BLaER1 treated with 17β-estradiol and CSF1 and Interleukin-3, amounts not matched to agents 10 nM and 100 nM (cell line): ENCODE data around the gene SENP7.
"Not testable (repeated sequence)": the region's sequence is repeated elsewhere in the genome, so short reads cannot be mapped to it uniquely, and the experiment has no call there.

ENCODE experiments used
- H3K27ac ChIP-seq, 11 experiments: shearing (Covaris generic); formaldehyde crosslinking; 2 replicates each; pipeline ENCODE4 v1.8.1; 2022
- H3K27me3 ChIP-seq, 11 experiments: shearing (Covaris generic); formaldehyde crosslinking; 2 replicates each; pipeline ENCODE4 v1.8.1; 2022
- H3K36me3 ChIP-seq, 11 experiments: shearing (Covaris generic); formaldehyde crosslinking; 2 replicates each; pipeline ENCODE4 v1.8.1; 2022
- H3K4me1 ChIP-seq, 10 experiments: shearing (Covaris generic); formaldehyde crosslinking; 2 replicates each; pipeline ENCODE4 v1.8.1; 2022
- H3K4me2 ChIP-seq, 11 experiments: shearing (Covaris generic); formaldehyde crosslinking; 2 replicates each; pipeline ENCODE4 v1.8.1; 2022
- H3K4me3 ChIP-seq, 10 experiments: shearing (Covaris generic); formaldehyde crosslinking; 2 replicates each; pipeline ENCODE4 v1.8.1; 2022
- H3K9ac ChIP-seq, 11 experiments: shearing (Covaris generic); formaldehyde crosslinking; 2 replicates each; pipeline ENCODE4 v1.8.1; 2022
- H3K9me3 ChIP-seq, 11 experiments: shearing (Covaris generic); formaldehyde crosslinking; replicated peaks in 1 of 11; 2 replicates each; pipeline ENCODE4 v1.8.1; 2022
- H4K20me1 ChIP-seq, 11 experiments: shearing (Covaris generic); formaldehyde crosslinking; 2 replicates each; pipeline ENCODE4 v1.8.1; 2022
- Cebpa-rat ChIP-seq, 11 experiments: shearing (Covaris generic); IDR thresholded peaks; 2 replicates each; pipeline ENCODE4 v1.8.1; 2022

SENP7 gene

GRCh38 chr3:101509811-101510210 is 3.2 kb downstream of the SENP7 start:
- Histone ChIP-seq H3K36me3 (peaks cover 2 to 28% (median 16%) of the 10 kb centered on the region in 11 experiments; a peak in 17 of 22 replicates), H3K4me3 (no peak overlapping the region), H3K4me2 (no peak overlapping the region), H4K20me1 (peaks cover 0 to 14% (median 0%) of the 10 kb centered on the region in 11 experiments; a peak in 4 of 22 replicates), H3K27me3 (no peaks in the 10 kb centered on the region), H3K4me1 (peaks cover 8 to 27% (median 24%) of the 10 kb centered on the region in 10 experiments), H3K9me3 (no peaks in the 10 kb centered on the region), H3K9ac (no peak overlapping the region), H3K27ac (no peak overlapping the region)
- TF ChIP-seq Cebpa-rat (IDR thresholded peaks at IDR 0.05) = no peak

GRCh38 chr3:101509281-101509680 is 3.7 kb downstream of the SENP7 start:
- TF ChIP-seq Cebpa-rat (IDR thresholded peaks at IDR 0.05) = no peak
- peaks cover 0 to 15% (median 0%) of the 10 kb centered on the region in 11 experiments; a peak in 4 of 22 replicates for H4K20me1 ChIP-seq
- H3K4me2 ChIP-seq = no peak overlapping the region
- H3K4me1 ChIP-seq = peaks cover 8 to 27% (median 24%) of the 10 kb centered on the region in 10 experiments
- no peak overlapping the region for H3K9ac ChIP-seq
- H3K27me3 ChIP-seq = no peaks in the 10 kb centered on the region
- H3K27ac ChIP-seq = no peak overlapping the region
- H3K4me3 ChIP-seq = no peak overlapping the region
- no peaks in the 10 kb centered on the region for H3K9me3 ChIP-seq
- peaks cover 5 to 32% (median 19%) of the 10 kb centered on the region in 11 experiments; a peak in 17 of 22 replicates for H3K36me3 ChIP-seq

GRCh38 chr3:101501783-101502182 is 11.2 kb downstream of the SENP7 start:
- Histone ChIP-seq H3K9me3 (peaks cover 0 to 10% (median 0%) of the 10 kb centered on the region in 11 experiments; a peak in 3 of 22 replicates), H3K27me3 (no peaks in the 10 kb centered on the region), H3K4me2 (no peak overlapping the region), H3K4me3 (no peak overlapping the region), H4K20me1 (peaks cover 0 to 36% (median 0%) of the 10 kb centered on the region in 11 experiments; a peak in 8 of 22 replicates), H3K36me3 (peaks cover 21 to 84% (median 45%) of the 10 kb centered on the region in 11 experiments; a peak in 21 of 22 replicates), H3K9ac (no peak overlapping the region), H3K27ac (no peak overlapping the region), H3K4me1 (no peaks in the 10 kb centered on the region)
- no peak for TF ChIP-seq Cebpa-rat (IDR thresholded peaks at IDR 0.05)

- Histone ChIP-seq H3K4me1 (no peaks in the 10 kb centered on the region), H3K4me2 (no peak overlapping the region), H3K9me3 (peaks cover 0 to 10% (median 0%) of the 10 kb centered on the region in 11 experiments; a peak in 3 of 22 replicates), H4K20me1 (peaks cover 0 to 41% (median 7%) of the 10 kb centered on the region in 11 experiments; a peak in 9 of 22 replicates), H3K4me3 (no peak overlapping the region), H3K36me3 (peaks cover 28 to 88% (median 50%) of the 10 kb centered on the region in 11 experiments), H3K27me3 (no peaks in the 10 kb centered on the region), H3K27ac (no peak overlapping the region), H3K9ac (no peak overlapping the region)
- TF ChIP-seq Cebpa-rat (IDR thresholded peaks at IDR 0.05) = no peak
These were observed 12.8 kb downstream of the SENP7 start for GRCh38 chr3:101500208-101500607.

- Histone ChIP-seq H3K27me3 (no peaks in the 10 kb centered on the region), H3K4me1 (no peaks in the 10 kb centered on the region), H3K9me3 (peaks cover 0 to 13% (median 3%) of the 10 kb centered on the region in 11 experiments; a peak in 9 of 22 replicates), H4K20me1 (peaks cover 0 to 45% (median 3%) of the 10 kb centered on the region in 11 experiments; a peak in 8 of 22 replicates), H3K27ac (no peak overlapping the region), H3K4me2 (no peak overlapping the region), H3K4me3 (no peak overlapping the region), H3K36me3 (peaks cover 26 to 76% (median 50%) of the 10 kb centered on the region in 11 experiments), H3K9ac (no peak overlapping the region)
- no peak for TF ChIP-seq Cebpa-rat (IDR thresholded peaks at IDR 0.05)
These were observed 15.2 kb downstream of the SENP7 start for GRCh38 chr3:101497803-101498202.

- no peak for TF ChIP-seq Cebpa-rat (IDR thresholded peaks at IDR 0.05)
- Histone ChIP-seq H3K4me3 (no peak overlapping the region), H3K36me3 (peaks cover 48 to 82% (median 65%) of the 10 kb centered on the region in 11 experiments), H3K4me1 (no peaks in the 10 kb centered on the region), H4K20me1 (peaks cover 0 to 37% (median 3%) of the 10 kb centered on the region in 11 experiments; a peak in 6 of 22 replicates), H3K9me3 (peaks cover 7 to 20% (median 14%) of the 10 kb centered on the region in 11 experiments; a peak in 14 of 22 replicates), H3K4me2 (no peak overlapping the region), H3K27ac (no peak overlapping the region), H3K27me3 (no peaks in the 10 kb centered on the region), H3K9ac (no peak overlapping the region)
These were observed 17.5 kb downstream of the SENP7 start for GRCh38 chr3:101495552-101495951.

- H3K27me3 ChIP-seq = no peaks in the 10 kb centered on the region
- no peak overlapping the region for H3K4me3 ChIP-seq
- TF ChIP-seq Cebpa-rat (IDR thresholded peaks at IDR 0.05) = no peak
- no peak overlapping the region for H3K27ac ChIP-seq
- H3K4me2 ChIP-seq = no peak overlapping the region
- no peak overlapping the region for H3K9ac ChIP-seq
- H3K9me3 ChIP-seq = peaks cover 0 to 36% (median 17%) of the 10 kb centered on the region in 11 experiments; a peak in 13 of 22 replicates
- peaks cover 0 to 14% (median 0%) of the 10 kb centered on the region in 10 experiments; a peak in 4 of 20 replicates for H3K4me1 ChIP-seq
- H3K36me3 ChIP-seq = peaks cover 37 to 84% (median 50%) of the 10 kb centered on the region in 11 experiments
- H4K20me1 ChIP-seq = peaks cover 0 to 23% (median 0%) of the 10 kb centered on the region in 11 experiments; a peak in 3 of 22 replicates
These were observed 28.0 kb downstream of the SENP7 start for GRCh38 chr3:101484805-101485620.

GRCh38 chr3:101478980-101479379 is 34.0 kb downstream of the SENP7 start:
- no peaks in the 10 kb centered on the region for H3K27me3 ChIP-seq
- H3K27ac ChIP-seq = no peak overlapping the region
- no peak for TF ChIP-seq Cebpa-rat (IDR thresholded peaks at IDR 0.05)
- H3K4me1 ChIP-seq = peaks cover 5 to 36% (median 8%) of the 10 kb centered on the region in 10 experiments; a peak in 19 of 20 replicates
- H3K4me3 ChIP-seq = no peak overlapping the region
- H3K9ac ChIP-seq = no peak overlapping the region
- H3K4me2 ChIP-seq = peak overlapping the region in 10 of 11 experiments; percentile 18 to 83 (median 47); a peak in 17 of 22 replicates
- H4K20me1 ChIP-seq = peaks cover 0 to 24% (median 0%) of the 10 kb centered on the region in 11 experiments; a peak in 2 of 22 replicates
- peaks cover 27 to 66% (median 44%) of the 10 kb centered on the region in 11 experiments for H3K36me3 ChIP-seq
- H3K9me3 ChIP-seq = peaks cover 7 to 40% (median 25%) of the 10 kb centered on the region in 11 experiments; a peak in 20 of 22 replicates

GRCh38 chr3:101474841-101475552 is 38.0 kb downstream of the SENP7 start:
- H3K9ac ChIP-seq, H3K4me3 ChIP-seq, H3K27me3 ChIP-seq, H3K4me2 ChIP-seq, H3K27ac ChIP-seq: not testable (repeated sequence)
- Histone ChIP-seq H4K20me1 (peaks cover 0 to 15% (median 0%) of the 10 kb centered on the region in 11 experiments; a peak in 2 of 22 replicates), H3K9me3 (peaks cover 10 to 41% (median 21%) of the 10 kb centered on the region in 11 experiments; a peak in 19 of 22 replicates), H3K36me3 (peaks cover 16 to 52% (median 34%) of the 10 kb centered on the region in 11 experiments; a peak in 21 of 22 replicates), H3K4me1 (peaks cover 5 to 21% (median 8%) of the 10 kb centered on the region in 10 experiments; a peak in 19 of 20 replicates)

- H3K4me3 ChIP-seq, H3K4me1 ChIP-seq, H3K27me3 ChIP-seq, H3K9ac ChIP-seq, H3K27ac ChIP-seq, H3K4me2 ChIP-seq: not testable (repeated sequence)
- Histone ChIP-seq H4K20me1 (peaks cover 0 to 13% (median 4%) of the 10 kb centered on the region in 11 experiments; a peak in 7 of 22 replicates), H3K36me3 (peaks cover 0 to 35% (median 11%) of the 10 kb centered on the region in 11 experiments; a peak in 11 of 22 replicates), H3K9me3 (peaks cover 0 to 28% (median 7%) of the 10 kb centered on the region in 11 experiments; a peak in 12 of 22 replicates)
These were observed 44.3 kb downstream of the SENP7 start for GRCh38 chr3:101468676-101469075.

- not testable (repeated sequence) for H3K9ac ChIP-seq
These were observed 45.7 kb downstream of the SENP7 start for GRCh38 chr3:101467310-101467663.

More at GRCh38 chr3:101467310-101467663, 45.7 kb downstream of the SENP7 start:
- not testable (repeated sequence) for H3K27ac ChIP-seq, H3K27me3 ChIP-seq, H3K4me3 ChIP-seq, H3K4me1 ChIP-seq, H3K4me2 ChIP-seq
- Histone ChIP-seq H3K9me3 (peaks cover 0 to 22% (median 5%) of the 10 kb centered on the region in 11 experiments; a peak in 10 of 22 replicates), H3K36me3 (peaks cover 3 to 31% (median 11%) of the 10 kb centered on the region in 11 experiments; a peak in 14 of 22 replicates), H4K20me1 (peaks cover 0 to 13% (median 4%) of the 10 kb centered on the region in 11 experiments; a peak in 7 of 22 replicates)
